ENCODE data around the gene VCP. TPM values are rescaled to one million over a fixed set of nuclear protein-coding genes. Genes with fewer than 3 reads are reported as not detected.

Gene VCP
- total RNA-seq, 1 donor from 2014 or later, result 309 TPM

- DNase-seq (ENCODE audit: low spot score), result no peak
- intact Hi-C loops (cut with DNase I), result no loop called here
Observed at GRCh38 chr9:35105571-35106342, 33.3 kb upstream of the VCP start.

- intact Hi-C loops (cut with DNase I), result no loop called here
Observed at GRCh38 chr9:35105126-35105525, 32.7 kb upstream of the VCP start.

GRCh38 chr9:35104586-35104985 is 32.2 kb upstream of the VCP start:
- DNase-seq (ENCODE audit: low spot score), result no peak
- intact Hi-C loops (cut with DNase I), result no loop called here

More at GRCh38 chr9:35105126-35105525, 32.7 kb upstream of the VCP start:
- DNase-seq (ENCODE audit: low spot score), result no peak

- DNase-seq (ENCODE audit: low spot score), result no peak
- intact Hi-C loops (cut with DNase I), result no loop called here
Observed at GRCh38 chr9:35103660-35104191, 31.3 kb upstream of the VCP start.

GRCh38 chr9:35102769-35103659 is 30.6 kb upstream of the VCP start, which contains the start of gene STOML2:
Gene STOML2, minus strand, starts transcription at chr9:35103131. Its CDS starts 37 bp downstream, at chr9:35103094.
- intact Hi-C loops (cut with DNase I), result no loop called here
- peak; percentile 97 for DNase-seq (ENCODE audit: low spot score)

- no peak for DNase-seq (ENCODE audit: low spot score)
- intact Hi-C loops (cut with DNase I), result no loop called here
Observed at GRCh38 chr9:35102465-35102768, 30.0 kb upstream of the VCP start.

GRCh38 chr9:35097573-35097972 is 25.1 kb upstream of the VCP start:
- DNase-seq (ENCODE audit: low spot score), result no peak
- intact Hi-C loops (cut with DNase I), result loop anchor here (2.0 kb wide), 1 partner anchor 17 kb away; no protein-coding TSS in a partner anchor

- DNase-seq (ENCODE audit: low spot score), result peak; percentile 94
- intact Hi-C loops (cut with DNase I), result loop anchor here (2.0 kb wide), 1 partner anchor 15 kb away; no protein-coding TSS in a partner anchor
Observed at GRCh38 chr9:35096035-35096849, 23.8 kb upstream of the VCP start, which contains the start of gene PIGO. Gene PIGO, minus strand, starts transcription at chr9:35096591. Its CDS starts 1,026 bp downstream, at chr9:35095565.

- no peak for DNase-seq (ENCODE audit: low spot score)
- intact Hi-C loops (cut with DNase I), result loop anchor here (5.0 kb wide), 1 partner anchor 194 kb away; a partner anchor contains a TSS
Observed at GRCh38 chr9:35091536-35091935, 19.1 kb upstream of the VCP start.

- intact Hi-C loops (cut with DNase I), result no loop called here
Observed at GRCh38 chr9:35089434-35089833, 17.0 kb upstream of the VCP start.

GRCh38 chr9:35085078-35085477 is 12.7 kb upstream of the VCP start:
- intact Hi-C loops (cut with DNase I), result no loop called here
- DNase-seq (ENCODE audit: low spot score), result no peak

More at GRCh38 chr9:35089434-35089833, 17.0 kb upstream of the VCP start:
- DNase-seq (ENCODE audit: low spot score), result no peak

- DNase-seq (ENCODE audit: low spot score), result peak; percentile 97
- intact Hi-C loops (cut with DNase I), result loop anchor here (2.0 to 10.0 kb wide), 2 partner anchors 17 to 525 kb away; partner anchors contain the start of genes PIGO and TESK1
Observed at GRCh38 chr9:35079426-35080341, 7.3 kb upstream of the VCP start, which contains the start of gene FANCG. Gene FANCG, minus strand, starts transcription at chr9:35079942. Its CDS starts 418 bp downstream, at chr9:35079524.

- intact Hi-C loops (cut with DNase I), result loop anchor here (10.0 kb wide), 1 partner anchor 526 kb away; the partner anchor contains the start of gene TESK1
- no peak for DNase-seq (ENCODE audit: low spot score)
Observed at GRCh38 chr9:35079041-35079425, 6.6 kb upstream of the VCP start.

GRCh38 chr9:35078066-35078465 is 5.6 kb upstream of the VCP start:
- DNase-seq (ENCODE audit: low spot score), result no peak
- intact Hi-C loops (cut with DNase I), result loop anchor here (10.0 kb wide), 1 partner anchor 527 kb away; the partner anchor contains the start of gene TESK1

- intact Hi-C loops (cut with DNase I), result loop anchor here (10.0 kb wide), 1 partner anchor 528 kb away; the partner anchor contains the start of gene TESK1
- DNase-seq (ENCODE audit: low spot score), result no peak
Observed at GRCh38 chr9:35076848-35077247, 4.4 kb upstream of the VCP start.

- intact Hi-C loops (cut with DNase I), result loop anchor here (10.0 kb wide), 1 partner anchor 529 kb away; the partner anchor contains the start of gene TESK1
- no peak for DNase-seq (ENCODE audit: low spot score)
Observed at GRCh38 chr9:35075358-35075757, 2.9 kb upstream of the VCP start.

GRCh38 chr9:35074791-35075190 is 2.4 kb upstream of the VCP start:
- intact Hi-C loops (cut with DNase I), result loop anchor here (5.0 to 10.0 kb wide), 2 partner anchors 82 to 530 kb away; partner anchors contain the start of gene TESK1
- no peak for DNase-seq (ENCODE audit: low spot score)

Measured in cardiac septum (tissue), 1 donor.